HG03039 (cell line): ENCODE measurements around the gene VAV2.
"Not testable (repeated sequence)": the region's sequence is repeated elsewhere in the genome, so short reads cannot be mapped to it uniquely, and the experiment has no call there.

Experiments used
- ATAC-seq: cut with Tn5 transposase; IDR thresholded peaks from one replicate; pipeline ENCODE4 v1.9.1; 2021; ENCODE audit warnings: mild to moderate bottlenecking, moderate library complexity; ENCODE audit not compliant: unreplicated experiment

Gene VAV2

GRCh38 chr9:133971981-133972941, 19.9 kb downstream of the VAV2 start:
- ATAC-seq: no peak

- ATAC-seq: no peak
These were observed 20.8 kb downstream of the VAV2 start for GRCh38 chr9:133971121-133971951.

- no peak for ATAC-seq
These were observed 21.5 kb downstream of the VAV2 start for GRCh38 chr9:133970581-133971058.

DNA sequence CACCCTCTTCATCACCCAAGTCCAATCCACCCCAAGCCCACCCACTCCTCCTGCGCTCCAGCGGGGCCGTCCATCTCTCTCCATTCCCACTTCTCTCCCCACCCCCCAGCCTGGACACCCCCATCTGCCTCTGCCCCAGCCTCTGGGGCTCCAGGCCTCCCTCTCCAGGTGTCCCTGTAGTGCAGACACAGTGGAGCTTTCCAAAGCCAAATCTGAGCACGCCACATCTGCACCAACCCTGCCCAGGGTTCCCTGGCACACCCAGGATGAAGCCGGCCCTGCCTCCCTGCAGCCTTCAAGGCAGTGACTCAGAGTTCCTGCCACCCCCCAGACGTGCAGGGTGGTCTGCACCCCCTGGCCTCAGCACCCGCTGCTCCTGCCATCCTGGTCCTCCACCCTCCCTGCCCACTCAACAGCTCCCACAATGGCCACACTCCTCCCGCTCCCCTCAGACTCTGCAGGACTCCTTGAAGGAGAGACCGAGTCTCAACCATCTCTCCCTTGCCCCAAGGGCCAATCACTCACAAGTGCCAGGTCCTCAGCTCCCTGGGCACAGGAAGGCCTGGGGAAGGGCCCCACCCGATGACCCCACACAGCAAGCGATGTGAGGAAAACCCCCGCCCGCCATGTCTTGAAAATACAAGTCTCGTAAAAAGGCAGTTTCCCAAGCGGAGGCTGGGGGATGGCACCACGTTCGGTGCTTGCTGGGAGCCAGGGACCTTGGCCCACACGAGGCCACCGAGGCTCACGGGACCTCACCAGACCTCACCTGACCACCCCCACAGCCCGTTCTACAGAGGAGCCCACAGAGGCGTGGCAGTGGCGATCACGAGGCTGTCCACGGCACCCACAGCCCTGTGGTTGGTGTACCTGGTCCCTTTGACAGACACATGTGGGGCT, 22.2 kb downstream of the VAV2 start:
- no peak for ATAC-seq

DNA sequence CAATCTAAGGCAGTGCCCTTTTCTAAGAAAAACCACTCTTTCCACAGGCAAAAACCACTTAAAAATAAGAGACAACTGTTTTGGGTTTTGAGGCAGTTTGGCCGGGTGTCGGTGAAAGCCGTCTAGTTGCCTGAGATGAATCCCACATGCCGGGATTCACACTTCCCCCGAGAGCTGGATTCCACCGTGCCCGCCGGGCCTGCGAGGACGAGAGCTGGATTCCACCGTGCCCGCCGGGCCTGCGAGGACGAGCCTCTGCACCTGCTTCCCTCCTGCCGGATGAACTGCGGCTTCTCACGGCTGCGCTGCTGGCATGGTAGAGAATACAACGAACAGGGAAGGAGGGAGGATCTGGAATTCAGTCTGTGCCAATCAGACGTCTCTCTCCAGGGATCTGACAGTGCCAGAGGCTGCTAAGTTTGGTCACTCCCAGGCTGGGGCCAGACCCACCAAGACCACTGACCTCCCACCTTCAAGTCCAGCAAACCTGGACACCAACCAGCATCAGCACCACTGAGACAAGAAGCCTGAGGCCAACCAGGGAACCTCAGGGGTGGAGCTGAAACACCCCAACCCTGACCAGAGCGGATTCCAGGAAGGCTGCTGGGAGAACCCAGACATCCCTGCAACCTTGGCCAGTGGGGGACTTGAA, 23.0 kb downstream of the VAV2 start:
- ATAC-seq: no peak

- no peak for ATAC-seq
These were observed 23.7 kb downstream of the VAV2 start for GRCh38 chr9:133968428-133968827.

- ATAC-seq: no peak
These were observed 24.9 kb downstream of the VAV2 start for GRCh38 chr9:133967024-133967741.

DNA sequence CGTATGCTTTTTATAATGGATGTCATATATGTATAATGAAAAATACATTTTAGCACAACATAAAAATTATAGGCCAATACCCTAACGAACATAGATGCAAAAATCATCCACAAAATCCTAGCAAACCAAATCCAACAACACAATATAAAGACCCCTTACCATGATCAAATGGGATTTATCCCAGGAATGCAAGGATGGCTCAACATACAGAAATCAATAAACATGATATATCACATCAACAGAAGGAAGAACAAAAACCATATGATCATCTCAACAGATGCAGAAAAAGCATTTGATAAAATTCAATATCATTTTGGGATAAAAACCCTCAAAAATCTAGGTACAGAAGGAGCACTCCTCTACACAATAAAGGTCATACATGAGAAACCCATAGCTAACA, 27.7 kb downstream of the VAV2 start:
- no peak for ATAC-seq

DNA sequence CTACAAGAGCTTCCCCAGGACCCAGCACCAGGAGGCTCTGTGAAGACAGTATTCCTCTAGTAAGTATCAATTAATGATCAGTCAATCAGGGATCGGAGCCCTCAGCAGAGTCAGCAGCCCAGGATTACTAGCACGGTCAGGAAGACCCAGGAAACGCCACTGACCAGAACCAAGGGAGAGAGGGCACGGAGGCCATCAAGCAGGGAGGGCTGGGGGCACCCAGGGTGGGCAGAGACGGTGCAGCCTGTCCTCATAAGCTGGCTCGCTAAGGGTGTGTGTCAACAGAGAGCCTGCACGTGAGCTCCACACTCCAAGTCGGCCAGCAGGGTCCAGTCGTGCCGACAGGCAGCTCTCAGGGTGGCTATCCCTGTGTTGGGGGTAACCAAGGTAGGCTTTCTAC, 29.0 kb downstream of the VAV2 start:
- no peak for ATAC-seq

GRCh38 chr9:133962341-133962740, 29.8 kb downstream of the VAV2 start:
- ATAC-seq: no peak

DNA sequence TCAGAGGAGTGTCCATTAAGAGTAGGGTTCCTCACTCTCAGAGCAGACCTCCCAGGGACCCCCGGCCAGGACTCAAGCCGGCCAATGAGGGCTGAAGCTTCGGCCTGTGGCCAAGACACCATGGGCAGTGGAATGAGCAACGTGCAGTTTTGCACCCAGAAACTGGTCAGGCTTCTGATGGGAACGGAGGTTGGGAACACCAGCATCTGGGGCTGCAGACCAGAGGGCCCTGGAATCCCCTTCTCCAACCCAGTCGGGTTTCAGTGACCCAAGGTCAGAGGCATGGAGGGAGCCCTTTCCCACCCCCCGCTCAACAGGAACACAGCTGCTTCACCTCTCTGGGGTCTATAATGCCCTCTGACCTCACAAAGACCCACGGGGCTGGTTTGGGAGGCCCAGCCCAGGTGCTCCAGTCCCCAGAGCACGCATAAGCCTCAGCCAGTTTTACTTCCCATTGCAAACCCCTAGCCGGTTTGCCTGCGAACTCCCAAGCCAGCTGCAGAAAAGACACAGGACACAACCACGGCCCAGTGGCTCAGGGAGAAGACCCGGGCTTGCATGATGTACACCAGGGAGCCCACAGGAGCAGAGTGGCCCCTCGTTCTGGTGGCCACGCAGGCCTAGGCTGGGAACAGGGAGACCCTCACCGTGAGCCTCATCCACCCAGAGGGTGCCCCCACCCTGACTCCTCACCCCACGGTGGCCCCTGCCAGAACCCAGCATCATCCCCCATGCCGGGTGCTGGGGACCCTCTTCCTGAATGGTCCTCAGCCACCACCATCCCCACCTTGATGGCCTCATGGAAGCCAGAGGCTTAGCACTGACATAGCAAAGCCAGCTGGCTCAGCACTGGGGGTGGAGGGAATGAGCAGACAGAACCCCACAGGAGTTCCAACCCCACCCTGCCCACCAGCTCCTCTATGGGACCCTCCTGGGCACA, 30.6 kb downstream of the VAV2 start:
- no peak for ATAC-seq

GRCh38 chr9:133960568-133961129, 31.5 kb downstream of the VAV2 start:
- no peak for ATAC-seq

GRCh38 chr9:133959966-133960567, 32.1 kb downstream of the VAV2 start:
- ATAC-seq: no peak

GRCh38 chr9:133959171-133959570, 33.0 kb downstream of the VAV2 start:
- ATAC-seq: no peak

DNA sequence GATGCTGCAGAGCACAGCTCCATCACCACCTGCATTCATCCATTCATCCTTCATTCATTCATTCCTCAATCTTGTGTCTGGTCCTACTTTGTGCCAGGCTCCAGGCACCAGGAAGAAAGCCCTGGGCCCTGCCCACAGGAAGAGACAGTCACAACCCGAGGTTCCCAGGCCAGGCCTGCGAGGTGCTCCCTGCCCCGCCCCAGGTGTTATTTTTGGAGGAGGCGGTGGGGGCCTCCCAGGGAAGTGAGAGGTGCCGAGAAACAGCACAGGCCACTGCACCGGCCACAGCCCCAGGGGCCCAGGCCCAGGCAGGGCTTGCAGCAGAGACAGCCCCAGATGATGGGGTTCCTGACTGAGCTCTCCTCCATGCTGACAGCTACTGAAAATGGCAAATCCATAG, 33.4 kb downstream of the VAV2 start:
- no peak for ATAC-seq

GRCh38 chr9:133957772-133958171, 34.4 kb downstream of the VAV2 start:
- ATAC-seq: not testable (repeated sequence)

GRCh38 chr9:133957328-133957727, 34.8 kb downstream of the VAV2 start:
- no peak for ATAC-seq
